OCI-LY7 (cell line): ENCODE results near the gene FLNA.

ENCODE experiments used
- CTCF ChIP-seq: fragments of 200-600 bp; sonication (generic); conservative IDR thresholded peaks from 2 replicates; pipeline ENCODE4 v1.5.1; 2014; ENCODE audit warnings: mild to moderate bottlenecking, antibody characterized with exemption, low read length, moderate library complexity, mixed read lengths
- EZH2phosphoT487 ChIP-seq: fragments of 200-600 bp; sonication (generic); IDR thresholded peaks from 2 replicates; pipeline ENCODE4 v1.6.1; 2018; ENCODE audit warnings: low read depth, borderline replicate concordance, mild to moderate bottlenecking, mixed run types, antibody characterized with exemption, low read length, moderate library complexity, mixed read lengths

- TF ChIP-seq CTCF (no peak), EZH2phosphoT487 (no peak)
Observed at GRCh38 chrX:154420402-154420756, 45.9 kb upstream of the FLNA start.
